ENCODE data around the gene GCNA. TPM values are rescaled to one million over a fixed set of nuclear protein-coding genes. Genes with fewer than 3 reads are reported as not detected.

The GCNA gene
- total and polyA plus RNA-seq, 10 of the 15 experiments (the other 5 are each of a cell fraction or from before 2014, with no cell fraction given) = 0.37 to 1.6 (median 0.90) TPM

DNA sequence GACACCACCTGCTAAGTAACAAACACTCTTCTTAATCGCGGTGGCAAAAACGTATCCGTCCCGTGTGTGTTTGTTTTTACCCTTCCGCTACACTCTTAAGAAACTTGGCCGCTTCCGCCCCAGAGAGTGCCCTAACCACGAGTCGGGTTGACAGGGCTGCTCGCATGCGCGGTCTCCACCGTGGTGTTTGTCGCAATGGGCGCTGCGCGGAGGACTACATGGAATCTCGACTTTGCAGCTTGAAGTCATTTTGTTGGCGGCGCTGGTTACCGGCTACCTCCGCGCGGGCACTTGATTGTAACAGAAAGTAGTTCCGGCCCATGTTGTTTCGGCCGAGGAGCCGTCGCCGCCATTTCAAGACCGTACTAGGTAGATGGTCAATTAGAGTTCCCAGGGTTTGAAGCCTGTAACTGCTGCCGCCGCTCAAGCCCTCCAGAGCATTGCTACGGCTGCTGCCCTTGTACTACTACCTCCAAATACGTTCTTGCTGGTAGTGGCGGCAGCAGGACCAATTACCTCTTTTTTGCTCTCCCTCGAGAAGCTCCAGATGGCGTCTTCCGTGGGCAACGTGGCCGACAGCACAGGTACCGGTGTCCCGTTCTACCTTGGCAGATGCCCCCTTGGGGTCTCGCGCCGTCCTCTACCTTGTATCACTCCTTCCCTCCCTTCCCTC, 45.3 kb upstream of the GCNA start, which contains the start of gene OGT (continued):
- peak; percentile 31; the same call in 1 of the 2 replicates for TF ChIP-seq SPI1 (IDR thresholded peaks at IDR 0.05; ENCODE audit: borderline replicate concordance, insufficient read depth, low read depth, low read length)
- TF ChIP-seq, protein P1, sequence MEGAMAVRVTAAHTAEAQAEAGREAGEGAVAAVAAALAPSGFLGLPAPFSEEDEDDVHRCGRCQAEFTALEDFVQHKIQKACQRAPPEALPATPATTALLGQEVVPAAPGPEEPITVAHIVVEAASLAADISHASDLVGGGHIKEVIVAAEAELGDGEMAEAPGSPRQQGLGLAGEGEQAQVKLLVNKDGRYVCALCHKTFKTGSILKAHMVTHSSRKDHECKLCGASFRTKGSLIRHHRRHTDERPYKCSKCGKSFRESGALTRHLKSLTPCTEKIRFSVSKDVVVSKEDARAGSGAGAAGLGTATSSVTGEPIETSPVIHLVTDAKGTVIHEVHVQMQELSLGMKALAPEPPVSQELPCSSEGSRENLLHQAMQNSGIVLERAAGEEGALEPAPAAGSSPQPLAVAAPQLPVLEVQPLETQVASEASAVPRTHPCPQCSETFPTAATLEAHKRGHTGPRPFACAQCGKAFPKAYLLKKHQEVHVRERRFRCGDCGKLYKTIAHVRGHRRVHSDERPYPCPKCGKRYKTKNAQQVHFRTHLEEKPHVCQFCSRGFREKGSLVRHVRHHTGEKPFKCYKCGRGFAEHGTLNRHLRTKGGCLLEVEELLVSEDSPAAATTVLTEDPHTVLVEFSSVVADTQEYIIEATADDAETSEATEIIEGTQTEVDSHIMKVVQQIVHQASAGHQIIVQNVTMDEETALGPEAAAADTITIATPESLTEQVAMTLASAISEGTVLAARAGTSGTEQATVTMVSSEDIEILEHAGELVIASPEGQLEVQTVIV (IDR thresholded peaks at IDR 0.05; ENCODE audit: borderline replicate concordance, partially characterized antibody) = no peak
- no peak for TF ChIP-seq FOS (IDR thresholded peaks at IDR 0.05; ENCODE audit: borderline replicate concordance, extremely low read depth, insufficient read length)
- TF ChIP-seq MEF2A (IDR thresholded peaks at IDR 0.05; ENCODE audit: insufficient read depth, low read depth, low read length) = 0 out of 2 replicates have a peak, but pooled peaks have one; percentile 59
- TF ChIP-seq ASH2L (IDR thresholded peaks at IDR 0.05; ENCODE audit: borderline replicate concordance, low read depth) = no peak
- peak; percentile 82; the same call in 2 of the 3 replicates for TF ChIP-seq POU2F2 (IDR thresholded peaks at IDR 0.05; ENCODE audit: borderline replicate concordance, low read depth, low read length)
- TF ChIP-seq, protein P2, sequence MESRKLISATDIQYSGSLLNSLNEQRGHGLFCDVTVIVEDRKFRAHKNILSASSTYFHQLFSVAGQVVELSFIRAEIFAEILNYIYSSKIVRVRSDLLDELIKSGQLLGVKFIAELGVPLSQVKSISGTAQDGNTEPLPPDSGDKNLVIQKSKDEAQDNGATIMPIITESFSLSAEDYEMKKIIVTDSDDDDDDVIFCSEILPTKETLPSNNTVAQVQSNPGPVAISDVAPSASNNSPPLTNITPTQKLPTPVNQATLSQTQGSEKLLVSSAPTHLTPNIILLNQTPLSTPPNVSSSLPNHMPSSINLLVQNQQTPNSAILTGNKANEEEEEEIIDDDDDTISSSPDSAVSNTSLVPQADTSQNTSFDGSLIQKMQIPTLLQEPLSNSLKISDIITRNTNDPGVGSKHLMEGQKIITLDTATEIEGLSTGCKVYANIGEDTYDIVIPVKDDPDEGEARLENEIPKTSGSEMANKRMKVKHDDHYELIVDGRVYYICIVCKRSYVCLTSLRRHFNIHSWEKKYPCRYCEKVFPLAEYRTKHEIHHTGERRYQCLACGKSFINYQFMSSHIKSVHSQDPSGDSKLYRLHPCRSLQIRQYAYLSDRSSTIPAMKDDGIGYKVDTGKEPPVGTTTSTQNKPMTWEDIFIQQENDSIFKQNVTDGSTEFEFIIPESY (IDR thresholded peaks at IDR 0.05) = no peak
- TF ChIP-seq SMARCA5 (IDR thresholded peaks at IDR 0.05) = peak; percentile 94
- no peak for TF ChIP-seq SIX5 (IDR thresholded peaks at IDR 0.05; ENCODE audit: low read depth, low read length, severe bottlenecking)
- TF ChIP-seq SUPT20H (IDR thresholded peaks at IDR 0.05; ENCODE audit: borderline replicate concordance, control insufficient read depth, low read depth, low read length) = no peak
- TF ChIP-seq CBX3 (IDR thresholded peaks at IDR 0.05; ENCODE audit: borderline replicate concordance, low read depth) = no peak
- TF ChIP-seq RBBP5 (conservative IDR thresholded peaks at IDR 0.05) = no peak
- TF ChIP-seq, protein P3, sequence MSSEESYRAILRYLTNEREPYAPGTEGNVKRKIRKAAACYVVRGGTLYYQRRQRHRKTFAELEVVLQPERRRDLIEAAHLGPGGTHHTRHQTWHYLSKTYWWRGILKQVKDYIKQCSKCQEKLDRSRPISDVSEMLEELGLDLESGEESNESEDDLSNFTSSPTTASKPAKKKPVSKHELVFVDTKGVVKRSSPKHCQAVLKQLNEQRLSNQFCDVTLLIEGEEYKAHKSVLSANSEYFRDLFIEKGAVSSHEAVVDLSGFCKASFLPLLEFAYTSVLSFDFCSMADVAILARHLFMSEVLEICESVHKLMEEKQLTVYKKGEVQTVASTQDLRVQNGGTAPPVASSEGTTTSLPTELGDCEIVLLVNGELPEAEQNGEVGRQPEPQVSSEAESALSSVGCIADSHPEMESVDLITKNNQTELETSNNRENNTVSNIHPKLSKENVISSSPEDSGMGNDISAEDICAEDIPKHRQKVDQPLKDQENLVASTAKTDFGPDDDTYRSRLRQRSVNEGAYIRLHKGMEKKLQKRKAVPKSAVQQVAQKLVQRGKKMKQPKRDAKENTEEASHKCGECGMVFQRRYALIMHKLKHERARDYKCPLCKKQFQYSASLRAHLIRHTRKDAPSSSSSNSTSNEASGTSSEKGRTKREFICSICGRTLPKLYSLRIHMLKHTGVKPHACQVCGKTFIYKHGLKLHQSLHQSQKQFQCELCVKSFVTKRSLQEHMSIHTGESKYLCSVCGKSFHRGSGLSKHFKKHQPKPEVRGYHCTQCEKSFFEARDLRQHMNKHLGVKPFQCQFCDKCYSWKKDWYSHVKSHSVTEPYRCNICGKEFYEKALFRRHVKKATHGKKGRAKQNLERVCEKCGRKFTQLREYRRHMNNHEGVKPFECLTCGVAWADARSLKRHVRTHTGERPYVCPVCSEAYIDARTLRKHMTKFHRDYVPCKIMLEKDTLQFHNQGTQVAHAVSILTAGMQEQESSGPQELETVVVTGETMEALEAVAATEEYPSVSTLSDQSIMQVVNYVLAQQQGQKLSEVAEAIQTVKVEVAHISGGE (CRISPR knock-in tag; IDR thresholded peaks at IDR 0.05) = no peak
- no peak for TF ChIP-seq MTA3 (IDR thresholded peaks at IDR 0.05; ENCODE audit: borderline replicate concordance, low read length)
- 0 out of 2 replicates have a peak, but pooled peaks have one; percentile 44 for TF ChIP-seq RFX5 (IDR thresholded peaks at IDR 0.05; ENCODE audit: low read depth, low read length)
- TF ChIP-seq GATAD2B (conservative IDR thresholded peaks at IDR 0.05; ENCODE audit: low read depth) = peak; percentile 55; the same call in 1 of the 2 replicates
- TF ChIP-seq IKZF1 (conservative IDR thresholded peaks at IDR 0.05) = peak; percentile 92
- TF ChIP-seq WRNIP1 (IDR thresholded peaks at IDR 0.05; ENCODE audit: borderline replicate concordance, low read depth, low read length) = no peak
- TF ChIP-seq, protein P4, sequence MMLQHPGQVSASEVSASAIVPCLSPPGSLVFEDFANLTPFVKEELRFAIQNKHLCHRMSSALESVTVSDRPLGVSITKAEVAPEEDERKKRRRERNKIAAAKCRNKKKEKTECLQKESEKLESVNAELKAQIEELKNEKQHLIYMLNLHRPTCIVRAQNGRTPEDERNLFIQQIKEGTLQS (IDR thresholded peaks at IDR 0.05; ENCODE audit: borderline replicate concordance, extremely low read depth, low read depth, low read length) = no peak
- TF ChIP-seq HDGF (IDR thresholded peaks at IDR 0.05) = no peak
